NCI-H69 (cell line): ENCODE measurements around the gene PKIB.
"Not testable (repeated sequence)": the region's sequence is repeated elsewhere in the genome, so short reads cannot be mapped to it uniquely, and the experiment has no call there.

Experiments
- DNase-seq: peaks from one replicate; lab custom pipeline; 2025; lab: John Stamatoyannopoulos, UW

PKIB gene

DNA sequence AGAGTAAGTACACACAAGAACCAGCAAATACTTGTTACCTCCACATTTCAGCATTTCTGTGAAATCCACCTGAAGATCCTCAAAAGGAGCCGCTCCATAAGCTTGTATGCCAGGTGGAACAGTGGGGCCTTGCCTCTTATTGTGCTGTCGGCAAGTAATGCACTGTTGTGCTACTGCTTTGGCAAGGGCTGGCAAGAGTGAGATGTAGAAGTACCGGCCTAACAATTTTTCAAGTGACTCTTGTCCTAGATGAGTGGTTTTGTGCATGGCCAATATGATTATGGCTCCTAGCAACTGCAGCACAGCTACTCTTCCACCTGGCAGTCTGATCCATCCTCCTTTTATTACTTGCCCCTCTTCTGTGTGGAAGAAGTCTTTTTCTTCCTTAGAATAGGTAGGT, 134.7 kb downstream of the PKIB start:
- DNase-seq, result not testable (repeated sequence)

GRCh38 chr6:122746688-122747087, 136.5 kb downstream of the PKIB start:
- no peak for DNase-seq

DNA sequence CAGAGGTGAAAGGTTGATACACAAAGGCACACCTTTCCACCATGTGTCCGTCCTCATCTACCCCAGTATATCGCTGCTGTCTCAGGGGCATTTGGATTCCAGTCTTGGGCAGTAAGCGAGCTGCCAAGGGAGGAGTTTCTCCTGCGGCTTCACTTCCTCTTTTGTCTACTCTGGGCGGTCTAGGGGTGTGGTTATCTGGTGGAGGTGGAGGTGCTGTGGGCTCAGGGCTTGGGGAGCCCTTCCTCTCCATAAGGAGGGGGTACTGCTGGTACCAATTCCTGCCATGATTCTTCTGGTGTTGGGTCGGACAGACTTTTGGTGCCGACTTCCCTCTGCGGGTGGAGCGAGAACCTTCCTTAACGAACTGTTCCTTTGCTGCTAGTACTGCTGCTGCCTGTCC, 137.4 kb downstream of the PKIB start:
- DNase-seq, result no peak

DNA sequence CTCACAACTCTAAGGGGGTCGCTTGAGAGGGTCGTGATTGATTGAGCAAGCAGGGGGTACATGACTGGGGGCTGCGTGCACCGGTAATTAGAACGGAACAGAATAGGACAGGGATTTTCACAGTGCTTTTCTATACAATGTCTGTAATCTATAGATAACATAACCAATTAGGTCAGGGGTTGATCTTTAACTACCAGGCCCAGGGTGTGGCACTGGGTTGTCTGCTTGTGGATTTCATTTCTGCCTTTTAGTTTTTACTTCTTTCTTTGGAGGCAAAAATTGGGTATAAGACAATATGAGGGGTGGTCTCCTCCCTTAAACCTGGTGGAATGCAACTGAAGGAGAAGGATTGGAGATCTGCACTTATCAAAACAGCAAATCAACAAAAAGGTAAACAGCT, 138.7 kb downstream of the PKIB start:
- DNase-seq, result not testable (repeated sequence)

DNA sequence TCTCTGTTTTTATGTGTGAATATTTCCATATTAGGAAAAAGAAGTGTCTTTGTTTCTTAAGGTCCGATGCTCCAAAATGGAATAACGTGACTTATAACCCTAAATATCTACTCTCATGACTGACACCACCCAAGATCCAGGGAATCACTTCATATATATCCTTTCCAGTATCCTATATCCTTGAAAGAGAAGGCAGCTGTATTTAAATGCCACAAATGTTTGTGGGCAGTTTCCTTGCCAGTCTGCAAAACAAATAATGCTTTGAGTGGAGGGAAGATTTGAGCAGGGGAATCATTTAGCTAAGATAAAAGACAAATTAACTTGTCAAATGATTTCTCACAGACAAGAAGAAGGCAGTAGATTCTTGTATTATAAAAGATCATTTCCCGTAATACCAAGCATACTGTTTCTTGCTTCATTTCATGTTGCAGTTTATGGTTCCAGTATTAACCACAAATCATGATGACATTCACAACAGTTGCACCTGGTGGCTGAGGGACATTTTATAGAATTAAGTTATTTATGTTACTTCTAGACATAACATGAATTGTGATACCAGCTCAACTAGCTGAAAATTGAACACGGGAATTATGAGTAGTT, 139.3 kb downstream of the PKIB start:
- DNase-seq, result no peak

GRCh38 chr6:122751326-122751725, 141.1 kb downstream of the PKIB start:
- no peak for DNase-seq

- peak; percentile 51 for DNase-seq
These were observed 142.3 kb downstream of the PKIB start for GRCh38 chr6:122752459-122752858.

- no peak for DNase-seq
These were observed 142.9 kb downstream of the PKIB start for GRCh38 chr6:122753000-122753687.

- peak; percentile 73 for DNase-seq
These were observed 143.5 kb downstream of the PKIB start for GRCh38 chr6:122753688-122754056.

- no peak for DNase-seq
These were observed 144.1 kb downstream of the PKIB start for GRCh38 chr6:122754191-122754731.

DNA sequence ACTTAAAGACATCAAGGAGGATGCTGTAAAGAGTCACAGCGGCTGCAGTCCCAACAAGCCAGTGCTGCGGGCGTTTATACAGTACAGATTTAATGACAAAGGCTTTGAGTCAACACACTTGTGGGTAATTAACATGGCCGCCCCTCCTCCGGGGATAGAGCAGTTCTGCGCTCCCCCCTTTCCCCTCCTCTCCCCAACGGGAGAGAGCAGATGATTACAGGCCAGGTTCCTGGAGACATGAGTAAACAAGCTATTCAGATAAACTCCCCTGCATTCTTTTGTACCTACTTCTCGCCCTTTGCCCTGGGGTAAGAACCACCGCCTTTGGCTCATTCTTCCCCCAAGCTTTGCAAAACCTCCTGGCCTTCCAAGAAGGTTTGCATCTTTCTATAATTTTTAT, 145.7 kb downstream of the PKIB start:
- DNase-seq, result peak; percentile 39

DNA sequence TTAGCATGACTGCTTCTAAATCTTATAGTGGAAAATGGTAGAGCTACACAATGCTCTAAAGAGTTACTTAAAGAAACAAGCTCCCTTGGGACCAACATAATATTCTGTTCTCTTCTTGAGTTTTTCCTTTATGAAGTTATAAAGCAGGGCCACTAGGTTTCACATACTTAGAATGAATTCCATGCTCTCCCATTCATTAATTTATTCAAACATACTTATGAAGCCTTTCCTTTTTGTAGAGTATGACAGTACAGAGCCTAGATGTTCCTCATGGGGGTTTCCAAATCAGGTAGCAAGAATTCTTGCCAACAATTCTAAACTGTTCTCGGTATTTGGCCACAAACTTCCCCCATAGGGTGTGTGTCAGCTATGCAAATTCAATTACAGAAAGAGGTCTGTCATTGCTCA, 148.7 kb downstream of the PKIB start:
- DNase-seq, result no peak

DNA sequence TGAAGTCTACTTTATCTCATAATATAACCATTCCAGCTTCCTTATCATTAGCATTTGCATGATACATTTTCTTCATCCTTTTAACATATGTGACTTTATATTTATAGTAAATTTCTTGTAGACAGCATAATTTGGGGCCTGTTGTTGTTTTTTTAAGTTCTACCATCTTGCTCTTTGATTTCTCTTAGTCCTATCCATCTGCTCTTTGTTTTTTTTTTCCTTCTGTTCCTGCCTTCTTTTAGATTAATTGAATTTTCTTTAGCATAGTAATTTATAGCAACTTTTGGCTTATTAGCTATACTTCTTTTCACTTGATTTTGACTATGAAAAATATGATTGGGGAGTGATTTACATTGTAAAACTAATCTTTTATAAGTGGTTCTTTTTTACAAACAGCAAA, 150.1 kb downstream of the PKIB start:
- DNase-seq, result no peak

DNA sequence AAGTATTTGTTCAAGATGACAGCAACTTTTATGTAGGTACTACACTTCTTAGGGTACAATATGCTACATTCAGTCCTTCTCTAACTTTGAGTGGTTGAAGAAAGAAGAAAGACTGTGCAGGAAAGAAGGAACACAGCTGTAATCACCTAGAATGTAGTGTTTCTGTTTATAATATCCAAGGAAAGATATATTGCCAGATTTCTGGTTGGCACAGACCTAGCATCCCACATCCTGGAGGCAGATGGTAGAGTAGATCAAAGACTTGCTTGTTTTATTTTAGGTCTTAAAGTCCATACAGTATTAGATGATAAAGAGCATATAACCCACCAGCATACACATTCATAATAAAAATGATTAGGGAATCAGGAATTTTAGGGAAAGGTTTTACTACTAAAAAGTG, 156.1 kb downstream of the PKIB start:
- DNase-seq, result no peak

DNA sequence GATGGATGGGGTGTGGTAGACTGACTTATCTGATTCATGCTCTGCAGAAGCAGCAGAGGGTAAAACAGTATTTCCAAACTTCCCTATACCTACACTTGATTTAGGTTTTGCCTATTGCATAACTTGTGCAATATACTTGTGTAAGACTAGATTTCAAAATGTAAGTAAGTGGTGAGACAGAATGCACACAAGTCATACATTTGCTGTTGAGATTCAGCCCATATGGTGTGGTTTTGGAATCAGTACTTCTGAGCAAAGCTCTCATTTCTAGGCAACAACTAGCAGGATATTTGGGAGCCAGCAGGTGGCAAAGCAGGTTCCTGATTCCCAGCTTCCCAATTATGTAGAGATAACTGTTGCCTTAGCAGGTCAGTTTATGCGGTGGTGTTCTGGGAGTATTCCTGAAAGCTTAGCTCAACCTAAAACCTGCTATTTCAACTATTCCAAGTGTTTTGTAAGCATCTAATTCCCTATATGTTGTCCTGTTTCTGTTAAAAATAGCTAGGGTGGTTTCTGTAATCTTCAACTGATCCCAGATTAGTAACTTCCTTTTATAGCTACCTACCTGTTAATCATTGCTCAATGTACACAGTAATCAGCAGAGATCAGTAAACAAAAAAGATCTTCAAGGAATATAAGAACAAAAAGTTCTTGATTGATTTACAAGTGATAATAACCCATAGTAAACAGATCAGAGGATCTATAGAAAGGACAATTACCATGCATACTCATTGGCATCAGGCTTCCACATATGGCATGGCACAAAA, 160.8 kb downstream of the PKIB start:
- DNase-seq, result peak; percentile 90

GRCh38 chr6:122772724-122773415, 162.7 kb downstream of the PKIB start:
- DNase-seq, result peak; percentile 42
